ENCODE results near the gene CDK18. TPM values are rescaled to one million over a fixed set of nuclear protein-coding genes. Genes with fewer than 3 reads are reported as not detected.

The CDK18 gene
- total RNA-seq, 6 donors from 2014 or later, result 16.7 to 130 (median 30.4) TPM

- no peak for TF ChIP-seq CTCF (IDR thresholded peaks at IDR 0.05)
- no peak for TF ChIP-seq EP300 (IDR thresholded peaks at IDR 0.05)
- TF ChIP-seq POLR2AphosphoS5 (IDR thresholded peaks at IDR 0.05), result no peak
- no peak for TF ChIP-seq POLR2A (IDR thresholded peaks at IDR 0.05)
- 86 to 87% methylated on average over 2 to 3 of the region's 3 CpGs for WGBS, 2 donors
Observed at GRCh38 chr1:205580923-205581180, 76.4 kb downstream of the CDK18 start.

GRCh38 chr1:205581321-205581980 lies 77.0 kb downstream of the CDK18 start:
- Histone ChIP-seq H3K36me3 (no peaks in the 10 kb centered on the region), H3K27ac (peak overlapping the region; percentile 62 to 85 (median 74)), H3K4me3 (no peak overlapping the region), H3K27me3 (no peaks in the 10 kb centered on the region), H3K9me3 (no peaks in the 10 kb centered on the region), H3K4me1 (peaks cover 16 to 43% (median 30%) of the 10 kb centered on the region in 4 donors)
- TF ChIP-seq EP300 (IDR thresholded peaks at IDR 0.05) (no peak), POLR2A (IDR thresholded peaks at IDR 0.05) (no peak), POLR2AphosphoS5 (IDR thresholded peaks at IDR 0.05) (no peak), CTCF (IDR thresholded peaks at IDR 0.05) (no peak)
- DNase-seq (peak in 1 of 2 donors; percentile 8), ATAC-seq (ENCODE audit: low FRiP score in 2 of 2) (no peak)
- WGBS, 2 donors, result 85 to 93% methylated on average over 6 of the region's 9 CpGs

More at GRCh38 chr1:205580923-205581180, 76.4 kb downstream of the CDK18 start:
- Histone ChIP-seq H3K4me1 (peaks cover 18 to 48% (median 30%) of the 10 kb centered on the region in 4 donors), H3K4me3 (no peak overlapping the region), H3K27ac (peak overlapping the region in 3 of 4 donors; percentile 71 to 85 (median 77)), H3K36me3 (no peaks in the 10 kb centered on the region), H3K9me3 (no peaks in the 10 kb centered on the region), H3K27me3 (no peaks in the 10 kb centered on the region)
- DNase-seq (no peak), ATAC-seq (ENCODE audit: low FRiP score in 2 of 2) (no peak)

- Histone ChIP-seq H3K36me3 (no peaks in the 10 kb centered on the region), H3K9me3 (no peaks in the 10 kb centered on the region), H3K27ac (peak overlapping the region; percentile 62 to 85 (median 74)), H3K4me3 (no peak overlapping the region), H3K27me3 (no peaks in the 10 kb centered on the region), H3K4me1 (peaks cover 16 to 39% (median 30%) of the 10 kb centered on the region in 4 donors)
- peak in 1 of 2 donors; percentile 23 for DNase-seq
- TF ChIP-seq POLR2AphosphoS5 (IDR thresholded peaks at IDR 0.05) (peak in 1 of 2 donors; percentile 15), POLR2A (IDR thresholded peaks at IDR 0.05) (no peak)
- ATAC-seq (ENCODE audit: low FRiP score in 2 of 2), result peak in 1 of 2 donors; percentile 15
- 44 to 51% methylated on average over 9 to 11 of the region's 11 CpGs for WGBS, 2 donors
Observed at GRCh38 chr1:205582046-205582445, 77.6 kb downstream of the CDK18 start.

Small RNA genes lying within 50 kb of the gene (small RNA-seq; reads per million reads assigned to genes)
- gene RNU2-19P, result 0 to 0.20 (median 0.03) reads per million in 4 donors

Other genes starting within 250 kb of the CDK18 start
- gene NUAK2, start 182.9 kb upstream of the CDK18 start, total RNA-seq, result 10 to 100 TPM in 3 of 6 donors, 1 to 10 TPM in 3; 8.5 to 14.7 (median 10.3) TPM
- gene KLHDC8A, start 147.7 kb upstream of the CDK18 start, total RNA-seq, result 1 to 10 TPM in 1 of 6 donors, under 1 TPM in 2, not detected in 3; 0.34 to 1.7 (median 0.37) TPM
- gene LEMD1, start 82.6 kb upstream of the CDK18 start, total RNA-seq, result 10 to 100 TPM in 1 of 6 donors, 1 to 10 TPM in 3, not detected in 2; 1.1 to 14.7 (median 1.7) TPM
- 1 to 10 TPM in 4 of 6 donors, under 1 TPM in 2; 0.40 to 4.2 (median 1.1) TPM for gene BLACAT1, start 48.6 kb upstream of the CDK18 start, total RNA-seq
- 10 to 100 TPM; 15.7 to 65.4 (median 30.2) TPM for gene ELK4, start 127.3 kb downstream of the CDK18 start, total RNA-seq
- 1 to 10 TPM; 2.1 to 9.9 (median 4.1) TPM for gene SLC45A3, start 175.8 kb downstream of the CDK18 start, total RNA-seq
- gene NUCKS1, start 245.5 kb downstream of the CDK18 start, total RNA-seq, result 100 to 1,000 TPM in 4 of 6 donors, 10 to 100 TPM in 2; 65.4 to 182 (median 112) TPM

Measured in upper lobe of left lung (tissue), 6 donors.